Fibroblast of the aortic adventitia (primary cell): ENCODE data around the gene SMYD5. TPM values are rescaled to one million over a fixed set of nuclear protein-coding genes. Genes with fewer than 3 reads are reported as not detected.

Source experiments
- DNase-seq: peaks from one replicate; pipeline ENCODE4 v3.0.0-alpha.2; 2010; ENCODE audit warnings: low read depth
- H3K4me3 ChIP-seq: 2 replicates; pipeline ENCODE4 v1.5.1; 2011; ENCODE audit warnings: low read depth, mild to moderate bottlenecking, control low read depth, low read length, moderate library complexity
- total RNA-seq: library from RNA; depleted of rRNA; stranded (reverse); fragments of >200 nt; gene quantifications from 2 replicates; pipeline ENCODE4 v1.2.3, GENCODE V29; 2012; ENCODE audit warnings: low replicate concordance
- TF ChIP-seq, protein P1 (sequence below): IDR thresholded peaks from 2 replicates; pipeline ENCODE4 v1.5.1; 2011; ENCODE audit warnings: mild to moderate bottlenecking, low read length, control low read depth, inconsistent platforms; ENCODE audit not compliant: insufficient read depth

SMYD5 gene
- total RNA-seq, 1 donor: 21.1 TPM

- TF ChIP-seq, protein P1, sequence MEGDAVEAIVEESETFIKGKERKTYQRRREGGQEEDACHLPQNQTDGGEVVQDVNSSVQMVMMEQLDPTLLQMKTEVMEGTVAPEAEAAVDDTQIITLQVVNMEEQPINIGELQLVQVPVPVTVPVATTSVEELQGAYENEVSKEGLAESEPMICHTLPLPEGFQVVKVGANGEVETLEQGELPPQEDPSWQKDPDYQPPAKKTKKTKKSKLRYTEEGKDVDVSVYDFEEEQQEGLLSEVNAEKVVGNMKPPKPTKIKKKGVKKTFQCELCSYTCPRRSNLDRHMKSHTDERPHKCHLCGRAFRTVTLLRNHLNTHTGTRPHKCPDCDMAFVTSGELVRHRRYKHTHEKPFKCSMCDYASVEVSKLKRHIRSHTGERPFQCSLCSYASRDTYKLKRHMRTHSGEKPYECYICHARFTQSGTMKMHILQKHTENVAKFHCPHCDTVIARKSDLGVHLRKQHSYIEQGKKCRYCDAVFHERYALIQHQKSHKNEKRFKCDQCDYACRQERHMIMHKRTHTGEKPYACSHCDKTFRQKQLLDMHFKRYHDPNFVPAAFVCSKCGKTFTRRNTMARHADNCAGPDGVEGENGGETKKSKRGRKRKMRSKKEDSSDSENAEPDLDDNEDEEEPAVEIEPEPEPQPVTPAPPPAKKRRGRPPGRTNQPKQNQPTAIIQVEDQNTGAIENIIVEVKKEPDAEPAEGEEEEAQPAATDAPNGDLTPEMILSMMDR: no peak
- no peak for DNase-seq
- H3K4me3 ChIP-seq: peak overlapping the region; percentile 31
These were observed 38.9 kb upstream of the SMYD5 start for GRCh38 chr2:73174941-73175662.

DNA sequence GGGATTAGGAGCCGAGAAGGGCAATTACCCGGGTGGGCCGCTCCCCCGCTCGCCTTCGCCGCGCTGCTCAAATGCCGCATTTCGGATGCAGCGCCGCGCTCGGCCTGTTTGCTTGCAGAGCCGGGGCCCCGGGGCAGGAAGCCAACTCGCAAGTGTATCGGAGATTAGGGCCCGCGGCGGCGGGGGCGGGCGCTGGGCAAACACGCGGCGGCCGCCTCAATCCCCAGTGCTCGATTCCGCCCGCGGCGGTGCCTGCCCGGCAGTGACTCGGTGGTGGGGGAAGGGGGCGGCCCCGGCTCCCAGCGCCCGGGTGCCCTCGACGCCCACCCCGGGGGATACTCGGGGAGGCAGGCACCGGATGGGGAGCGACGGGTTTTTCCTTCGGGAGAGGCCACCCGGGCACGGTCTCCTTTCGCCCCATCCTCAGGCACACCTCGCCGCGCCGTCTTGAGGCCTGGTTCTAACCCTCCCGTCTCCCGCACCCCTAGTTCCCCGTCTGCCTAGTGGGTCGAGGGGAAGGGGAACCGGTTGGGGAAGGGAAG is 38.3 kb upstream of the SMYD5 start:
- peak; percentile 56 for DNase-seq
- TF ChIP-seq, protein P1: no peak
- peak overlapping the region; percentile 37 for H3K4me3 ChIP-seq

- H3K4me3 ChIP-seq: peak overlapping the region; percentile 37
- DNase-seq: no peak
- TF ChIP-seq, protein P1: no peak
These were observed 37.7 kb upstream of the SMYD5 start for GRCh38 chr2:73176205-73176880.

- DNase-seq: peak; percentile 77
- peak overlapping the region; percentile 71 for H3K4me3 ChIP-seq
- TF ChIP-seq, protein P1: peak; percentile 90
These were observed 37.0 kb upstream of the SMYD5 start for GRCh38 chr2:73176881-73177644.

GRCh38 chr2:73177645-73178255 is 36.3 kb upstream of the SMYD5 start:
- TF ChIP-seq, protein P1: no peak
- H3K4me3 ChIP-seq: peak overlapping the region; percentile 26
- no peak for DNase-seq

DNA sequence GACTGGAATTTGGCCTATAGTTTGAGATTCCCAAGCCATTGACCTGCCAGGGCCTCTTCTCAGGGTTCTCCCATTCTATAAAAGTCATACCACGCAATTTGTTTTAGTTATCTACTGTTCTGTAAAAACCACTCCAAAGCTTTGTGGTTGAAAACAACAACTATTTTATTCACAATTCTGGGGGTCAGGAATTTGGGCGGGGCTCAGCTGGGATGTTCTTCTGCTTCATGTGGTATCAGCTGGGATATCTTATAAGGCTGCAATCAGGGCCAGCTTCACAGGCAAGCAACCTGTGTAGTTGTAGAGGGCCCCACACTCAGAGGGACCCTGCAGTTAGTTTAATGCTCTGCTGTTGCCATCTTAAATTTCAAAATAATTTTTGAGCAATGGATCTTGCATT is 28.1 kb upstream of the SMYD5 start:
- TF ChIP-seq, protein P1: no peak

More for the DNA sequence above, 28.1 kb upstream of the SMYD5 start:
- DNase-seq: no peak
- no peak overlapping the region for H3K4me3 ChIP-seq
